Fibroblast of lung (primary cell): ENCODE results near the gene MESP1. TPM values are rescaled to one million over a fixed set of nuclear protein-coding genes. Genes with fewer than 3 reads are reported as not detected.

ENCODE experiments used
- DNase-seq, 2 donors: peaks; one replicate each; pipeline versions ENCODE4 v3.0.0 to v3.0.0-alpha.2; 2010; ENCODE audit warnings: low read depth in 2 of 2
- H2AFZ ChIP-seq: 2 replicates; pipeline ENCODE4 v1.5.1; 2012; ENCODE audit warnings: low read length, control low read depth, inconsistent platforms
- H3K27ac ChIP-seq: 2 replicates; pipeline ENCODE4 v1.5.1; 2011; ENCODE audit warnings: low read length, control low read depth; ENCODE audit not compliant: insufficient read depth
- H3K27me3 ChIP-seq: 2 replicates; pipeline ENCODE4 v1.5.1; 2011; ENCODE audit warnings: mild to moderate bottlenecking, low read length; ENCODE audit not compliant: control insufficient read depth, insufficient read depth
- H3K36me3 ChIP-seq: 2 replicates; pipeline ENCODE4 v1.5.1; 2011; ENCODE audit warnings: low read length; ENCODE audit not compliant: control insufficient read depth, insufficient read depth
- H3K4me1 ChIP-seq: 2 replicates; pipeline ENCODE4 v1.5.1; 2011; ENCODE audit warnings: low read length; ENCODE audit not compliant: control insufficient read depth, insufficient read depth; ENCODE audit errors: extremely low read depth
- H3K4me2 ChIP-seq: 2 replicates; pipeline ENCODE4 v1.5.1; 2011; ENCODE audit warnings: low read length, control low read depth; ENCODE audit not compliant: insufficient read depth; ENCODE audit errors: extremely low read depth
- H3K4me3 ChIP-seq, 4 experiments: fragments of 200-600 bp in 1 of 4; sonication (generic) in 1 of 4; replicated peaks in 1 of 4; 2 replicates each; pipeline ENCODE4 v1.5.1; 2011 to 2016; ENCODE audit warnings: low read length in 4 of 4, low read depth in 3 of 4, mild to moderate bottlenecking in 3 of 4, control low read depth in 2 of 4, inconsistent platforms in 1 of 4, mixed read lengths in 1 of 4; ENCODE audit not compliant: insufficient read depth in 1 of 4; ENCODE audit errors: control extremely low read depth in 1 of 4
- H3K79me2 ChIP-seq: 2 replicates; pipeline ENCODE4 v1.5.1; 2012; ENCODE audit warnings: mild to moderate bottlenecking, low read length, inconsistent platforms; ENCODE audit not compliant: control insufficient read depth, insufficient read depth
- H3K9ac ChIP-seq: 2 replicates; pipeline ENCODE4 v1.5.1; 2011; ENCODE audit warnings: mild to moderate bottlenecking, low read length, control low read depth; ENCODE audit not compliant: insufficient read depth
- H3K9me3 ChIP-seq: 2 replicates; pipeline ENCODE4 v1.5.1; 2012; ENCODE audit warnings: low read depth, low read length; ENCODE audit not compliant: control insufficient read depth, insufficient read depth
- H4K20me1 ChIP-seq: 2 replicates; pipeline ENCODE4 v1.5.1; 2011; ENCODE audit warnings: low read length; ENCODE audit not compliant: control insufficient read depth, insufficient read depth; ENCODE audit errors: extremely low read depth
- EZH2 ChIP-seq: IDR thresholded peaks from 2 replicates; pipeline ENCODE4 v1.5.1; 2012; ENCODE audit warnings: low read length, control low read depth, mild to moderate bottlenecking; ENCODE audit errors: missing control alignments
- polyA plus RNA-seq, 2 donors: library from polyadenylated mRNA; depleted of rRNA in 1 of 2; stranded (reverse) in 1 of 2; unstranded in 1 of 2; fragments of >200 nt; gene quantifications; 2 replicates each; pipeline ENCODE4 v1.2.1, GENCODE V29; 2011 to 2012; ENCODE audit warnings: missing spikeins in 1 of 2
- total RNA-seq: library from RNA; depleted of rRNA; stranded (reverse); fragments of >200 nt; gene quantifications from 2 replicates; pipeline ENCODE4 v1.2.1, GENCODE V29; 2014
- TF ChIP-seq, protein P1 (sequence below), 2 donors: IDR thresholded peaks in 1 of 2; conservative IDR thresholded peaks in 1 of 2; 1 replicate in 1 of 2; 2 replicates in 1 of 2; pipeline ENCODE4 v1.5.1; 2011 to 2012; ENCODE audit warnings: low read length in 2 of 2, control low read depth in 1 of 2, inconsistent platforms in 1 of 2, low read depth in 1 of 2, mild to moderate bottlenecking in 1 of 2

Gene MESP1
- total and polyA plus RNA-seq, 2 donors (not counting 1 experiment from before 2014, with no cell fraction given), result 1.3 TPM; not detected in 1

DNA sequence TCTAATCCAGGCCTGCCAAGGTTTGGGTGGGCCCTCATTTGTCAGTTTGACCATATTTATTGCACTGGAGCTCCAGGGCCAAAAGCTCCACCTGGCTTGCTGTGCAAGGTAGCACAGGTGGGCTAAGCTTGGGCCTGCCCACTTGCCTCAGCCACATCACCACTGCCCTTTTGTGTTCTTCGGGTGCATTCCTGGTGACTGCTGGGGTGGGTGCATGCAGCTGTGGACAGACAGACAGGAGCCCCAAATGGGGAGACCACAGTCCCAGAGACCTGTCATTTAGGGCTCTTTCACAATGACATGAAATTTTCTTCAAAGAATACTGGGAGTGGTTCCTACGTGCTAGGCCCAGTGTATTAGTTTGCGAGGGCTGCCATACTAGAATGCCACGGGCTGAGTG, 27.8 kb upstream of the MESP1 start:
- Histone ChIP-seq H3K9ac (no peak overlapping the region), H3K9me3 (no peaks in the 10 kb centered on the region), H3K27me3 (no peaks in the 10 kb centered on the region), H4K20me1 (no peaks in the 10 kb centered on the region), H3K36me3 (no peaks in the 10 kb centered on the region), H3K4me1 (peaks cover 3% of the 10 kb centered on the region), H3K4me2 (no peak overlapping the region), H3K27ac (no peak overlapping the region), H3K4me3 (no peak overlapping the region), H2AFZ (no peak overlapping the region), H3K79me2 (no peaks in the 10 kb centered on the region)
- no peak for DNase-seq
- TF ChIP-seq EZH2, result no peak
- TF ChIP-seq, protein P1, sequence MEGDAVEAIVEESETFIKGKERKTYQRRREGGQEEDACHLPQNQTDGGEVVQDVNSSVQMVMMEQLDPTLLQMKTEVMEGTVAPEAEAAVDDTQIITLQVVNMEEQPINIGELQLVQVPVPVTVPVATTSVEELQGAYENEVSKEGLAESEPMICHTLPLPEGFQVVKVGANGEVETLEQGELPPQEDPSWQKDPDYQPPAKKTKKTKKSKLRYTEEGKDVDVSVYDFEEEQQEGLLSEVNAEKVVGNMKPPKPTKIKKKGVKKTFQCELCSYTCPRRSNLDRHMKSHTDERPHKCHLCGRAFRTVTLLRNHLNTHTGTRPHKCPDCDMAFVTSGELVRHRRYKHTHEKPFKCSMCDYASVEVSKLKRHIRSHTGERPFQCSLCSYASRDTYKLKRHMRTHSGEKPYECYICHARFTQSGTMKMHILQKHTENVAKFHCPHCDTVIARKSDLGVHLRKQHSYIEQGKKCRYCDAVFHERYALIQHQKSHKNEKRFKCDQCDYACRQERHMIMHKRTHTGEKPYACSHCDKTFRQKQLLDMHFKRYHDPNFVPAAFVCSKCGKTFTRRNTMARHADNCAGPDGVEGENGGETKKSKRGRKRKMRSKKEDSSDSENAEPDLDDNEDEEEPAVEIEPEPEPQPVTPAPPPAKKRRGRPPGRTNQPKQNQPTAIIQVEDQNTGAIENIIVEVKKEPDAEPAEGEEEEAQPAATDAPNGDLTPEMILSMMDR (conservative IDR thresholded peaks at IDR 0.05 in 1 of 2, IDR thresholded peaks at IDR 0.05 in 1 of 2; ENCODE audit: low read depth in 1 of 2, low read length in 2 of 2), result no peak

DNA sequence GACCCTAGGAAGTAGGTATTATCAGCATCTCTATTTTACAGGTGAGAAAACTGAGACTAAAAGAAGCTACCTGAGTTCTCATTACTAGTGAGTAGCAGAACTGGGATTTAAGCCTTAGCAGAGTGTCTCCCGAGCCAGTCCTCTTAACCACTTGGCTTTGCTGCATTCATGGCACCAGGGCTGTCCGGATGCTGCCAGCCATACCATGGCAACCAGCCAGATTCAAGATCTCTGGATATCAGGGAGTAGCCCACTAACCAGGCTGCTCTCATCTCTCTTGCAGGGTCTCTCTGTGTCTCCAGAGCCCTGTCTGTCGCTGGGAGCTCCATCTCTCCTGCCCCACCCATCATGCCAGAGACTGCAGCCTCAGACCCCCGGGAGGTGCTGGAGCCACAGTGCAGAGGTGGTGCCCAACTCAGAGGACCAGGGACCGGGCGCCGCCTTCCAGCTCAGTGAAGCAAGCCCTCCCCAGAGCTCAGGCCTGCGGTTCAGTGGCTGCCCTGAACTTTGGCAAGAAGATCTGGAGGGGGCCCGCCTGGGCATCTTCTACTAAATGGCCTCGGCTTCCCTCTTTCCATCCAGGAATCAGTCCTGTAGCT, 26.8 kb upstream of the MESP1 start:
- H3K4me1 ChIP-seq, result peaks cover 3% of the 10 kb centered on the region
- H3K79me2 ChIP-seq, result no peaks in the 10 kb centered on the region
- H3K9me3 ChIP-seq, result no peaks in the 10 kb centered on the region
- no peak overlapping the region for H3K9ac ChIP-seq
- H3K27me3 ChIP-seq, result no peaks in the 10 kb centered on the region
- H2AFZ ChIP-seq, result no peak overlapping the region
- H3K27ac ChIP-seq, result no peak overlapping the region
- no peaks in the 10 kb centered on the region for H3K36me3 ChIP-seq
- no peak overlapping the region for H3K4me3 ChIP-seq
- no peak overlapping the region for H3K4me2 ChIP-seq
- no peaks in the 10 kb centered on the region for H4K20me1 ChIP-seq
- TF ChIP-seq, protein P1 (conservative IDR thresholded peaks at IDR 0.05 in 1 of 2, IDR thresholded peaks at IDR 0.05 in 1 of 2; ENCODE audit: low read depth in 1 of 2, low read length in 2 of 2), result no peak
- TF ChIP-seq EZH2, result no peak
- DNase-seq, result no peak

GRCh38 chr15:89777073-89777751, 26.2 kb upstream of the MESP1 start:
- H3K4me1 ChIP-seq, result peaks cover 3% of the 10 kb centered on the region
- no peak overlapping the region for H2AFZ ChIP-seq
- no peak overlapping the region for H3K9ac ChIP-seq

More at GRCh38 chr15:89777073-89777751, 26.2 kb upstream of the MESP1 start:
- Histone ChIP-seq H3K27me3 (no peaks in the 10 kb centered on the region), H3K36me3 (no peaks in the 10 kb centered on the region), H3K79me2 (no peaks in the 10 kb centered on the region), H3K27ac (no peak overlapping the region), H4K20me1 (no peaks in the 10 kb centered on the region), H3K4me3 (no peak overlapping the region), H3K9me3 (no peaks in the 10 kb centered on the region), H3K4me2 (no peak overlapping the region)
- TF ChIP-seq, protein P1 (conservative IDR thresholded peaks at IDR 0.05 in 1 of 2, IDR thresholded peaks at IDR 0.05 in 1 of 2; ENCODE audit: low read depth in 1 of 2, low read length in 2 of 2), result no peak
- no peak for TF ChIP-seq EZH2
- DNase-seq, result no peak
